ENCODE data around the gene AIG1. TPM values are rescaled to one million over a fixed set of nuclear protein-coding genes. Genes with fewer than 3 reads are reported as not detected.

Gene AIG1
- polyA plus RNA-seq, 1 experiment = 65.1 TPM

- Histone ChIP-seq H3K9me3 (ENCODE audit: control insufficient read depth, insufficient read depth, low read length) (no peaks in the 10 kb centered on the region), H3K27me3 (ENCODE audit: control insufficient read depth, insufficient read depth, low read length) (no peaks in the 10 kb centered on the region), H3K27ac (ENCODE audit: low read depth, low read length) (no peak overlapping the region), H3K4me3 (ENCODE audit: low read depth, low read length) (no peak overlapping the region)
- no peak for DNase-seq (ENCODE audit: low read depth, low spot score)
- no peak for TF ChIP-seq CTCF (IDR thresholded peaks at IDR 0.05; ENCODE audit: low read depth, low read length)
- ChIA-PET CTCF (no interaction called here), POLR2A (no interaction called here)
Observed at GRCh38 chr6:143205131-143205535, 144.4 kb downstream of the AIG1 start.

- Histone ChIP-seq H3K27ac (ENCODE audit: low read depth, low read length) (no peak overlapping the region), H3K4me3 (ENCODE audit: low read depth, low read length) (no peak overlapping the region), H3K27me3 (ENCODE audit: control insufficient read depth, insufficient read depth, low read length) (no peaks in the 10 kb centered on the region), H3K9me3 (ENCODE audit: control insufficient read depth, insufficient read depth, low read length) (no peaks in the 10 kb centered on the region)
- ChIA-PET POLR2A (no interaction called here), CTCF (no interaction called here)
- no peak for DNase-seq (ENCODE audit: low read depth, low spot score)
- no peak for TF ChIP-seq CTCF (IDR thresholded peaks at IDR 0.05; ENCODE audit: low read depth, low read length)
Observed at GRCh38 chr6:143205585-143205984, 144.9 kb downstream of the AIG1 start.

GRCh38 chr6:143205991-143206390 is 145.3 kb downstream of the AIG1 start:
- TF ChIP-seq CTCF (IDR thresholded peaks at IDR 0.05; ENCODE audit: low read depth, low read length) = no peak
- Histone ChIP-seq H3K4me3 (ENCODE audit: low read depth, low read length) (no peak overlapping the region), H3K27me3 (ENCODE audit: control insufficient read depth, insufficient read depth, low read length) (no peaks in the 10 kb centered on the region), H3K9me3 (ENCODE audit: control insufficient read depth, insufficient read depth, low read length) (no peaks in the 10 kb centered on the region), H3K27ac (ENCODE audit: low read depth, low read length) (no peak overlapping the region)
- CTCF ChIA-PET = no interaction called here
- POLR2A ChIA-PET = no interaction called here
- DNase-seq (ENCODE audit: low read depth, low spot score) = no peak

GRCh38 chr6:143206550-143206949 is 145.9 kb downstream of the AIG1 start:
- Histone ChIP-seq H3K27ac (ENCODE audit: low read depth, low read length) (no peak overlapping the region), H3K4me3 (ENCODE audit: low read depth, low read length) (no peak overlapping the region), H3K27me3 (ENCODE audit: control insufficient read depth, insufficient read depth, low read length) (no peaks in the 10 kb centered on the region), H3K9me3 (ENCODE audit: control insufficient read depth, insufficient read depth, low read length) (no peaks in the 10 kb centered on the region)
- TF ChIP-seq CTCF (IDR thresholded peaks at IDR 0.05; ENCODE audit: low read depth, low read length) = no peak
- ChIA-PET POLR2A (no interaction called here), CTCF (no interaction called here)
- no peak for DNase-seq (ENCODE audit: low read depth, low spot score)

- TF ChIP-seq CTCF (IDR thresholded peaks at IDR 0.05; ENCODE audit: low read depth, low read length) = no peak
- Histone ChIP-seq H3K27ac (ENCODE audit: low read depth, low read length) (no peak overlapping the region), H3K27me3 (ENCODE audit: control insufficient read depth, insufficient read depth, low read length) (no peaks in the 10 kb centered on the region), H3K9me3 (ENCODE audit: control insufficient read depth, insufficient read depth, low read length) (no peaks in the 10 kb centered on the region), H3K4me3 (ENCODE audit: low read depth, low read length) (no peak overlapping the region)
- ChIA-PET POLR2A (no interaction called here), CTCF (no interaction called here)
- no peak for DNase-seq (ENCODE audit: low read depth, low spot score)
Observed at GRCh38 chr6:143210420-143210819, 149.7 kb downstream of the AIG1 start.

Measured in AG04450 (cell line).